Activated CD8-positive, alpha-beta memory T cell treated with anti-CD3 and anti-CD28 coated beads for 1 hour (primary cell): ENCODE data around the gene SH3RF1.

Source experiments
- DNase-seq, 2 donors: peaks; one replicate each; pipeline ENCODE4 v3.0.0-alpha.2; 2020; ENCODE audit warnings: low read depth in 1 of 2; ENCODE audit errors: extremely low read depth in 1 of 2

Gene SH3RF1

GRCh38 chr4:169114341-169114974 lies 156.3 kb downstream of the SH3RF1 start:
- no peak for DNase-seq

DNA sequence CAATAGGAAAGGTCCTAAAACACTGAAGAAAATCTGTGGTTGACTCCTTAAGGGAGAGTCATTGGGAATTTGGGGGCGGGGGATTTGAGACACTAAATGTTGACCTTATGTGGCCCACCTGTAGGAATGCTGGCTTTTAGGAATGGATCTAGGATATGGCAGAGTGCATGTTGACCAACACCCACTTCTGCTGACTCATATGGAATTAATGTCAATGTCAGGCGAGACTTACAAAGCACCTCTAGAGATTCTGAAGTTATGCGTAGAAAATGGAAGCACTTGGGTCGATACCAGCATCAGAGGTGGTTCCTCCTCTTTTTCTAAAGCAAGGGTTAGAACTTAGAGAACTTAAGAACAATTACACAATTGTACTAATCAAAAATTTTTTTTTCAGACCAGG lies 160.1 kb downstream of the SH3RF1 start:
- DNase-seq: no peak

- DNase-seq: no peak
Measured at GRCh38 chr4:169109035-169109675, 161.6 kb downstream of the SH3RF1 start.

GRCh38 chr4:169108303-169108702 lies 162.5 kb downstream of the SH3RF1 start:
- DNase-seq: no peak

- DNase-seq: no peak
Measured at GRCh38 chr4:169107528-169107927, 163.2 kb downstream of the SH3RF1 start.

DNA sequence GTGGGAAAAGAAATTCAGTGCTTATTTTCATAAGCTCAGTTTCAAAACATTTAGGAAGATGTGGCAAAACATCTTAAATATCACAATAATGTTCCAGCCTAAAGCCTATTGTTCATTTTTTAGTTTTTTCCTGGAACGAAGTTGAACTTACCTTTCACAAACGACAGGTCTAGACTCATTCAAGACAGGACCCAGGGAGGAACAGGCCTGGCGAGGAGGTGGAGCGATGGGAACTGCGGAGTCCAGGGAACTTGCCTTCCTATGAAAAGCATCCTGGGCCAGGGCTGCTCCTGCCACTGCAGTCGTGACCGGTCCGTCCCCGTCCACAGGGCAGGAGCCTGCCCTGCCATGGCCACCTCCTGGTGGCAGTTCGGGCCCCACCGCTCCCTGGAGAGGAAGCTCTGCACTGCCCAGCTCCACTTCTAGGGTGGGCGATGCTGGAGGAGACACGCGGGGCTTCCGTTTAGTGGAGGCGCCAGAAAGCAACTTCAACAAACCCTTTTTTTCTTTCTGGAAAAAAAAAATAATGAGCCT lies 164.0 kb downstream of the SH3RF1 start:
- DNase-seq: no peak

DNA sequence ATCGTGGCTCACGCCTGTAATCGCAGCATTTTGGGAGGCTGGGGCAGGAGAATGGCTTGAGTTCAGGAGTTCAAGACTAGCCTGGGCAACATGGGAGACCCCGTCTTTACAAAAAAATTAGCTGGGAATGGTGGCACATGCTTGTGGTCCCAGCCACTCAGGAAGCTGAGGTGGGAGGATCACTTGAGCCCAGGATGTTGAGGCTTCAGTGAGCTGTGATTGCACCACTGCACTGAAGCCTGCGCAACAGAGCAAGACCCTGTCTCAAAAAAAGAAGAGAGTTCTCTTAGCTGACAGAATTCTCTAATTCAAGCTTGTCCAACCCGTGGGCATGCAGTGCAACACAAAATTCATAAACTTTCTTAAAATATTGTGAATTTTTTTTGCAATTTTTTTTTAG lies 165.1 kb downstream of the SH3RF1 start:
- no peak for DNase-seq

GRCh38 chr4:169103966-169104412 lies 166.8 kb downstream of the SH3RF1 start:
- no peak for DNase-seq

DNA sequence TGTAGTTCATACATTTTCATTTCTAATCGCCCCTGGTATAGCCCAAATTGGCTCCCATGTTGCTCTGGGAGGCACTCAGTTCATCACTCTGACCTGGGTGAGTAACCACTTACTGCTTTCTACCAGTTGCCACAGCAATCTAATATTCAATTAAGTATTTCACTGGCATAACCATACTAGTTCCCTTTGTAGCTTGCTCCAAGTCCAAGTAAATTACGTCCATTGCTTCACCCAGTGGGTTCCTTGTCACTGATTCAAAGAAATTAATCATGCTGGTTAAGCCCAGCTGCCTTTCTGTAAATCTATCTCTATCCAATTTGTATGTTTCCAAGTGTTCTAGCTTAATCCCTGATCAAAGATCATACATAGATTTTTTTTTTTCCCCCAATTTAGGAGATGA lies 168.7 kb downstream of the SH3RF1 start:
- DNase-seq: no peak

DNA sequence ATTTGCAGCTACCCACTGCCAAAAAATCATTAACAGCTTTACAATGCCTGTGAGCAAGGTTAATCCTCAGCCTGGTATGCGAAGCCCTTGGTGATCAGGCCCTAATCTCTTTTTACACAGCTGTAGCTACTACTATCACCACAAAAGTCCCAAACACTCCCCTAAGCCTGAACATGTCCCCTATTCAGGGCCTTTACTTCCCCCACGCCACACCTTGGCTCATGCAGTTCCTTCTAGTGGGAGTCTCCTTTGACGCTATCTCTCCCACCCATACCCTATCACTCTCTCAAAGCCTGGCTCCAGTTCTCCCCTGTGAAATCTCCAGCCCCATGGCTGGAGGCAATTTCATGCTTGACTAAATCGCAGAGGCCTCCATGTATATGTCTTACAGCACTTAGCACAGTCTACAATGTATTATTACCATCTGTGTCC lies 170.1 kb downstream of the SH3RF1 start:
- DNase-seq: no peak

DNA sequence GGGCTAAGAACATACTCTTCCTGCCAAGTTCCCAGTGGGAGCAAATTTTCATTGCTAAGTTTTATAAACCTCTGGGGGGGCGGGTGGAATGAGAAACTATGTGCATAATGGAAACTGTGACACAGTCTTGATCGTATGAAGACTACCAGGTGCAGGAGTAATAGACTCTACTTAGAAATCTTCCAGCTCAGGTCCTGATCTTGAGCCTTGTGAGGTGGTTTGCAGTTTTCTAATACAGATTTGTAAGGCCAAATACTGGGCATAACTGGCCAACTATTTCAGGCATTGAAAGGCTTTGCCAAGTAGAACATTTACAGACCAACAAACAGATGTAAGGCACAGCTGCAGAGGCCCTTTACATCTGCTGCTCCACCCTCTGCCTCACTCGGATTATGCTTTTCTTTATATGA lies 171.0 kb downstream of the SH3RF1 start:
- DNase-seq: no peak

DNA sequence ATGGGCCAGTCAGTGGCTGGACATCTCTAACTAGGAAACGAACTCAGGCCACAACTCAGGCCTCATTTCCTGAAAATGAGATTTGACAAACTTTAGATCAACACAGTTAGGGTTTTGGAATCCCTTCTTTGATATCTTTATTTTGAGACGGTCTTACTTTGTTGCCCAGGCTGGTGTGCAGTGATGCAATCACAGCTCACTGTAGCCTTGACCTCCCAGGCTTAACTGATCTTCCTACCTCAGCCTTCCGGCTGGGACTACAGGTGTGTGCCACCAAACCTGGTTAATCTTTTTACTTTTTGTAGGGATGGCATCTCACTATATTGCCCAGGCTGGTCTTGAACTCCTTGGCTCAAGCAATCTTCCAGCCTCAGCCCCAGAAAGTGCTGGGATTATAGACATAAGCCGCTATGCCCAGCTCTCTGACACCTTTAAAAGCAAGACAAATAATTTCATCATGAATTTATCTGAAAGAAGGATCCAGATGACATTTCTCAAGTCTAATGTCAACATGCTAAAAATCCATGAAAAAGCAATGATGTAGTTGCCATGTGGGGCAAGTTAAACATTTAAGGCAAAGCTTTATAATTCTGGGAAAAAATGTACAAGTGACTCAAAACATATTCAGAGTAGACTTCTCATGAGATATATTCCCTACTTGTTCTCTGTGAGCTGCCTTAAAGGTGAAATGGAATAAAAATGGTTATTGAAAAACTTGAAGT lies 171.6 kb downstream of the SH3RF1 start:
- DNase-seq: no peak

GRCh38 chr4:169098532-169098931 lies 172.2 kb downstream of the SH3RF1 start:
- no peak for DNase-seq

GRCh38 chr4:169098054-169098497 lies 172.7 kb downstream of the SH3RF1 start:
- no peak for DNase-seq

GRCh38 chr4:169096221-169096620 lies 174.5 kb downstream of the SH3RF1 start:
- DNase-seq: no peak

DNA sequence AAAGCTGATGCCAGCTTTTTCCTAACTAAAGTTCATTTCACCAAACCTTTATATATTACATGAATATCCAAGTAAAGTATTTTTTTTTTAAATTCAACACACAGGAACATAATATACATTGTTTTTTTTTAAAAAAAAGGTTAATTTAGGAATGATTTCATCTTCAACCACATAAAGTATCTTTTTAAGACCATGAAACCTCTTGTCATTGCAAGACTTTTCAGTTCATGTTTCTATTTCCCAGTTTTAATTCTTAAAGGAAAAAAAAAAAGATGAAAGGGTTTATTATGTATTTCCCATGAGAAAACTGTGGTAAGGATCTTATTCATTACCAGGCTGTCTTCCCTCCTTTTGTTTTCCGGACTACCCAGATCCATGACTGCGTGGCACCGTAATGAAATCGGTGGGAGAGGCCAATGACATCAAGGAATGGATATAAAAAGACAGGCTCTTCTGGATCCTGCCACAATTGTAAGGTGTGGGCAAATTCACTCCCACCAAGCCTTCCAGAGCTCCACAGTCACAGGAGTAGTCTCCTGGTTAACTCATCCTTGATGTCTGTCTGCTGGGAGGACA lies 176.0 kb downstream of the SH3RF1 start:
- DNase-seq: no peak

DNA sequence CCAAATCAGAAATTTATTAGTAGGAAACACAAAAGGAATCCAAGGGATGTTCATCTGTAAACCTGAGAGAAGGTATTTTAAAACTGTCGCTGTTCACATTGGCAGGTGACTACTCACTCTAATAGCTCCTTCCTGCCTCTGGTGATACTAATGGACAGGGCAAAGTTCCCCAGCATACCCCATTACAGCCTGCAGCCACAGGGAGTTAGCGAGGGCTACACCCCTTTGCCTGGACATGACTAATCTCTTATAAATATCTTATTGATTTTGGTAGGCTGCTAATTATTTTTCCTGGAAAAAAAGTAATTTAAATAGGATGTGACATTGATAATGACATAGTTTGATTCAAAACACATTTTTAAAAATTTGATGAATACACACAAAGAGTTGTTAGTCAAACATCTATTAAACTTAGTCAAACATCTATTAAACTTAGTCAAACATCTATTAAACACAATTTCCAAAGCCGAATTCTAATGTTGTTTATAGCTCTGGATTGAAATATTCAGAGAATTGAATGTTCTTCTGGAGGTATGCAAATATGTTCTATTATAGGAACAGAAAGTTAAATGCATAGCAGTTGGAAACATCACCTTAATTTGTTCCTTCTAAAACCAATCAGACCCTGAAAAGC lies 177.8 kb downstream of the SH3RF1 start:
- no peak for DNase-seq

- no peak for DNase-seq
Measured at GRCh38 chr4:169090484-169091215, 180.1 kb downstream of the SH3RF1 start.

DNA sequence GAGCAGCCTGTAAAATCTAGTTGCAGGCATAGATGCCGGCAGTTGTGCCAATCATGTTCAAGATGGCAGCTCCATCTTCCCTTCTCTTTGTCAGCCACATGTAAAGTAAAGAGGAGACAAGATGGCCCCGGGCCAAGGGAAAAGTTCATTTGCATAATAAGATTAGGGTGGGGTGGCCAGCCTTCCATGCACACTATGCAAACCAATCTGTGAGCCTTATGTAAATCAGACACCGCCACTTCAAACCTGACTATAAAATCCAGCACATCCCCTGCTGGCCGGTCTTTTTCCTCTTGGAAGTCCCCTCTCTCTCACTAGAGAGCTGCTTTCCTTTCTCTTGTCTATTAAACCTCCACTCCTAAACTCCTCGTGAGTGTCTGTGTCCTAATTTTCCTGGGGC lies 181.8 kb downstream of the SH3RF1 start:
- no peak for DNase-seq

DNA sequence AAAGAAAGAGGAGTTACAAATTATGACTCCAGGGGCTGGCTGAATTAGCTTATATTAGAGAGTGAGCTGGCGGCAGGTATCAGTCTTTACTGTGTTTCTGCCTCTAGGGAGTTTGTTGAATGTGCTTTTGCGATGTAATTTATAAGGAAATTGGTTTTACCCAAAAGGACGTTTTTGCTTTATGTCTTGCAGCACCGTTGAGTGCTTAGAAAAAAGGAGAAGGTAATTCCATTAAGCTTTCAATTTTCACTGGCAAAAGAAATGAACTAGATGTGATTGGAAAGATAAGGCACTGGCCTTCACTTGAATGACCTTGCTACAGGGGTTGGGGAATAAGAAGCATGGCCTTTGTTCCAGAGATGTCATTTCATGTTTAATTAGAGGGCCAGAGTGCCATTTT lies 185.8 kb downstream of the SH3RF1 start:
- no peak for DNase-seq
